Activated naive CD4-positive, alpha-beta T cell treated with anti-CD3 and anti-CD28 coated beads, Interleukin-2, amount 50 U/mL, for 16 hours (primary cell): ENCODE data around the gene RAB7B.
"Not testable (repeated sequence)": the region's sequence is repeated elsewhere in the genome, so short reads cannot be mapped to it uniquely, and the experiment has no call there.

Experiments used
- DNase-seq: peaks from one replicate; pipeline ENCODE4 v3.0.0-alpha.2; 2020

RAB7B gene, protein sequence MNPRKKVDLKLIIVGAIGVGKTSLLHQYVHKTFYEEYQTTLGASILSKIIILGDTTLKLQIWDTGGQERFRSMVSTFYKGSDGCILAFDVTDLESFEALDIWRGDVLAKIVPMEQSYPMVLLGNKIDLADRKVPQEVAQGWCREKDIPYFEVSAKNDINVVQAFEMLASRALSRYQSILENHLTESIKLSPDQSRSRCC

DNA sequence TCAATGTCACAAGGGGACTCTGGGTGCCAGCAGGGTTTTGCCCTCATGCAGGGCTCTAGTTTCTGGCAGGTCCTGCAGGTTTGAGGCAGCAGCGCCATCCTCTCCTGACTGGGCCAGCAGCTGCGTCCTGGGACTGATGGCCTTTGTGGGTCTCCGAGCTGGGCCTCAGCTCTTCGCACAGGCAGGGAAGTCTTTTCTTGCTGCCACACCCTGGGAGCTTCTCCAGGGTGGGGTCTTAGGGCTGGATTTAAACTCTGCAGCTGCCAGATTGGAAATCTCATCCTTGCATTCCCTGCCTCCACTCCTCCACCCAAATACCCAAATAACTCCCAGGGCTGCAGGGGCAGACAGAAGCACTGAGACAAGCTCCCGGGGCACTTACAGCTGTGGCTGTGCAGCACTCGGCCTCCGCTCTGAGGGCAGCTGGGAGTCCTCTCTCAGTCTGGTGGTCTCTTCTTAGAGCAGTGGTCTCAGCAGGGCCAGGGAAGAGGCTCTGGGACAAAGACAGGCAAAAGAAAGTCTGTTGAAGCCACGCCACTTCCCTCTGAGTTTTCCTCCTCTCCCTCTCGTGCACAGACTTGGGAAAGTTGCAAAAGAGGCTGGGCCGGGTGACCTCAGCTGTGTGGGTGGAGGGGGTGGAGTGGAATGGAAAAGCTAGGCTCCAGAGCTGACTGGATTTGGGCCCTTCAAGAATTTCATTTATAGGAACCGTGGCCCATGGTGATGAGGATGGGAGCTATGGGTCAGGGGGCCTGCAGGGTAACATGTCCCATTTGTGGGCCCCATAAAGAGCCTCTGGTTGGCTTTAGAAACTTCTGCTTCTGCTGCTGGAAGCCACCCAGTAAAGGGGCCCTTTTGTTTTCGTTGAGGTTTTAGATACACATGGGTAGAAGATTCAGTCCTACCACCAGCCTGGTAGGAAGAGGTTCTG, at the start of gene RAB7B:
Gene RAB7B (minus strand): TSS at position 525 of the 931 bp plus-strand sequence. CDS start 9,260 bp downstream, outside the sequence.
- no peak for DNase-seq

DNA sequence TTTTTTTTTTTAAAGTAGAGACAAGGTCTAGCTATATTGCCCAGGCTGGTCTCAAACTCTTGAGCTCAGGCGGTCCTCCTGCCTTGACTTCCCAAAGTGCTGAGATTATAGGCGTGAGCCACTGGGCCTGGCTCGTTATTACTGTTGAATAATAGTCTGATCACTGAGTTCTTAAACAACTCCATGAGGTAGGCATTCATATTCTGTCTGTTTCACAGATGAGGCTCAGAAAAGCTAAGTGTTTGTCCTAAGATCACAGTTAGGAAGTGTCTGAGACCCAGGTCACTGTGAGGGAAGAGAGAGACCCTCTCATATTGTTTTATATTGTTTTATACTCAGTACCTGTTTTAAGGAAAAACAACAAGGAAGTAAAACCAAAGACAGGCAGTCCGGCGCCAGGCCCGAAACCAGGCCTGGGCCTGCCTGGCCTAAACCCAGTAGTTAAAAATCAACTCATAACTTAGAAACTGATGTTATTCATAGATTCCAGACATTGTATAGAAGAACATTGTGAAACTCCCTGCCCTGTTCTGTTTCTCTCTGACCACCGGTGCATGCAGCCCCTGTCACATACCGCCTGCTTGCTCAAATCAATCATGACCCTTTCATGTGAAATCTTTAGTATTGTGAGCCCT, 49.2 kb upstream of the RAB7B start:
- not testable (repeated sequence) for DNase-seq

DNA sequence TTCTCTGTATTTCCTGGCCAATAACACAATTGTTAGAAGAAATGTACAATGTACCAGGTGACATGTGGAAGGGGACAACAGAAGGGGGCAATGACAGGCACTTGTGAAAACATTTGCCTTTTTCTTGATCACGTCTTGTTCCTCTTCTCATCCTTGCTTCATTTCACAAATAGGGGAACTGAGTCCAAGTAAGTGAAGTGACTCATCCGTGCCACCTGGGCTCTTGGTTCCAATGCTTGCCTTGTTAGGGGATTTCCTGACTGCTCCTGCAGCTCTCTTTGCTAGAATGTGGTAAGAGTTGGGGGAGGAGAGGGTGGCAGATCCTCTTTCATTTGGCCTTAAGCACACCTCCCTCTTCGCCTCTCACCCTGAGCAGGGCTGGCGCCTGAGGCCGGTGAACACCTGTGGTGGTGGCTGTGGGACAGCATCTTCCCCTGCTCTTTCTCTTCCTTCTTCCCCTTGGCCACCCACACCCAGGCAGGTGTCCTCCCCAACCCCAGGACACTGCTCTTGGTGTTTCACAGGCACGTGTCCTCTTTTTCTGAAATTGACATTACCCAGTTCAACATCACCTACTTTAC, 47.5 kb upstream of the RAB7B start:
- DNase-seq = peak; percentile 50

DNA sequence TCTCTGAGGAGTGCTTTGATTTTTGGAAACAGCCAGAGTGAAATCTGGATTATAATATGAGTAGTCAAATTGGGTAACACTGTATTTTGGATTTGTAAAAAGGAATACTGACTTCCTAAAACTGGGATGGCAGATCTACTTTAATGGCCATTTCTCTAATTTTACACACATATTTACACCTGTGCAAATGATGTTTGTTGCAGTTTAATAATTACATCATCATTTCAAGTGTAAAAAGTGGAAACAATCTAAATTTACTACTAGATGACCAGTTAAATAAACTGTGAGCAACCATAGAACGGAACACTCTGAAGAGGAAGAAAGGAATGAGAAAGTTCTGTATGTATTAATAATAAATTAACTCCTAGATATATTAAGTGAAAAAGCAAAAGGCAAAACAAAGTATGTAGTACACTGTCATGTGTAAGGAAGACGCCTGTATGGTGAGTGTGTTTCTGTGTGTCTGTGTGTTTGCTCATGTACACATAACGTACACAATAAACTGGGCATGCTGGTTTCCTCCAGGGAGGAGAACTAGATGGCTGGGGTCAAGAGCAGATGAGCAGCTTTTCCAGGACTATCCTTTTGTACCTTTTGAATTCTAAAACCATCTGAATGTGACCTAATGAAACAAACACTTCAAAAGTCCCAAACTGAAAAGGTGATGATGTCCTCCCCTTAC, 46.9 kb upstream of the RAB7B start:
- no peak for DNase-seq

DNA sequence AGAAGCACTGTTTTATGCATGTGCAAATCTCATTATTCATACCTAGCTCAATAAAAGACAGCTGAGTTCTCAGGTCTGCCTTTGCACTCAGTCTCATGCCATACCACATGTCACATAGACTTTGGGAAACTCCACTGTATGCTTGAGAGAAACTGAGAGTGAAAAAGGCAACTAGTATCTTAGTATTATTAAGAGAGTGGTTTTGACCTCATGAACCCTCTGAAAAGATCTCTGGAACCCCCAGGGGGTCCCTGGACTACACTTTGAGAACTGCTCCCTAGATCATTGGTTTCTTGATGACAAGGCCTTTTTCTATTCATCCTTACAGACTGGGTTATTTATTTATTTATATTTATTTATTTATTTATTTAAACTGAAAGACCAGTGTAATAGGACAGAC, 46.1 kb upstream of the RAB7B start:
- DNase-seq = no peak

DNA sequence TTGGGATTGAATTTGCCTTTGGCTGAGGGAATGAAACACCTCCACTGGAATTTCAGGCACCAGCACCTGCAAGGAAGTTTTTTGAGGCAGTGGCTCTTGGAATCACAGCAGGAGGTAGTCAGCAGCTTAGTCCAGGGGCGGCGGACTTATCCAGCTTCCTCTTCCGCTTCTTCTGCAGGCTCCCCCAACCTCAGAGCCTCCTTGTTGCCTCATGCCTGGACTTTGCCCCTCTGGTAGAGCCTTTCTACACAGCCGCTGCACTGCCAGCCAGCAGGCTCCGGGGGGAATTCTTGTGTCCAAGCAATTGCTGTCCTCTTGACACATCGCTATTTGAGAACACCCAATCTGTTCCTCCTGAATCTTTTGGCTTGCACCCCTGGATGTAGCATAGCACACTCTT, 45.4 kb upstream of the RAB7B start:
- DNase-seq = no peak

DNA sequence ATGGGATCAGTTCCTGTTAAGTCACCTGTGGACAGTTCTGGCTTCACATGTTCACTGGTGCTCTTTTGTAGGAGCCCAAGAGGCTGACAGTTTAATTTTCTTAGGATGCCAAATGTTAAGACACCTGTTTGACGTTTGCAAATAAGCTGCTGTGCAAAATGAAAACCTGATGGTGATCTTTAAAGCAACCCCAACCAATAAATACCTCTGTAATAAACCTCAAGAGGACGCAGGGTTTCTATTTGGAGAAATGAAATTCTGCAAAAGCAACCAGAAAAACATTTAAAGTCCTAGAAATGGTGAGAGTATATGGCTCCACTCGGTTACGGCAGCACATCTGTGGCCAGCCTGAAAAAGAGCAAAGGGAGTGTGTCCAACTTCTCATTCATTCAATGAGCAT, 44.1 kb upstream of the RAB7B start:
- DNase-seq = no peak

DNA sequence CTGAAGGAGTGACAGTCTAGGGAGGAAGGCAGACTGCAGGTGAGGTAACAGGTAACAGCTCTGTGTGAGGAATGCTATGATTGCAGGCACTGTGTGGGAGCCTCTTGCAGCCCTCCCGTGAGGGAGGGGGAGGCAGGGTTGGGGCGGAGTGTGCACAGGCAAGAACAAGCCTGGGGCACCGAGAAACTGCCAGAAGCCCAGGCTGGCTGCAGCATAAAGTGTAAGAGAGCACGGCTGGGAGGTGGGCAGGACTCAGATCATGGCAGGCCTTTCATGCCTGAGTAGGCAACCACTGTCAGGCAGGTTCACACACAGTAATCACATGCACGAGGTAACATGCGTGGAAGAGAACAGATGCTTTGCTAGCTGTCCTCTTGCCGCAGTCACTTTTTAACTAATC, 38.4 kb upstream of the RAB7B start:
- no peak for DNase-seq

DNA sequence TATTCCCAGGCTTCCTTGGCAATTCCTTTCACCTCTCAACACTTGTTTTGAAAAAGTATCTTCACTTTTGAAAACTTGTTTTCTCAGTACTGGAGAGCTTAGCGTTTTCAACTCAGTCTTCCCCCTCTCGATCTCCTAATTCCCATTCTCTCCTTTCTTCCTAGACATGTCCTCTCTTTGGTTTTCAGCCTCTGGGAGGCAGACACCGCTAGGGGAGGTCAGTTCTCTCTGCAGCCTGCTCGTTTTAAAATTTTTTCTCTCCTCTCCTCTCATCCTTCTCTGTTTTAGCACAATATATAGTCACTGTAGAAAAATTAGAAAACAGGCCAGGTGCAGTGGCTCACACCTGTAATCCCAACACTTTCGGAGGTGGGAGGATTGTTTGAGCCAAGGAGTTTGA, 37.1 kb upstream of the RAB7B start:
- no peak for DNase-seq

DNA sequence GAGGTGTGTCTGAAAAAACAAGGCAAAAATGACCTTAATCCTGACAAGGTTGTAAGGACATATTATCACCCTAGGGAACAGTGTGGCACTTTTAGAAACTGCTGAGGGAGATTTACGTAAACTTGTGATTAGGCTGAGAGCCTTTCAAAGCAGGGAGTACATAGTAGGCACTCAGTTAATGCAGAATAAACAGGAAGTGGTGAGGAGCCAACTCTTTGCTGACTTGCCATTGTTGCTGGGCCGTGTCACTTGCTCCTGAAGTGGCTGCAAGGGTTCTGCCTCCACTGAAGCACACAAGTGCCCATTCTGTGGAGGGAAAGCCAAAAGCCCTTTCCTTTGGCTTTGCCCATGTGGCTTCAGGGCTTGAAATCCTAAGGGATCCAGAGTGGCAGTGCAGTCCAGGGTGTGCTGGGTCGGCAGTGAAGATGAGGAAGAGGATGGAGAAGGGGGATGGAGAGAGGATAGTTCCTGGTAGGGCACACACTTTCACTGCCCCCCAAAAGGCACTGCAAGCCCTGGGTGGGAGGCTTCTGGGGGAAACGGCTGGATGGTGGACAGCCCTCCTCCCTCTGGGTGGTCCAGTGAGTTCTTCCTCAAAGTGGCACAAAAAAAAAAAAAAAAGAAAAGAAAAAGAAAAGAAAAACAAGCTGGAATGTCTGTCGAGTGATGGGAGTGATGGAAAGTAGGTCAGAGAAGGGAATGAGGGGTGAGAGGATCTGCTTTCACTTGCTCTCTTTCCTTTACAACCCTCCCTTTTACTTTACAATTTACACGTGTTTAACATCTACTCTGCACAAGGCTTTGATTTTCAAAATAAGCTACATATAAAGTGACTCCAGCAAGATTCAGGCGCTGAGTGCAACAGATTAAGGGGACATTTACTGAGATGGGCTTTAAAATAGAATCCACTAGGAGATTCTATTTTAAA, 36.1 kb upstream of the RAB7B start:
- DNase-seq = no peak

DNA sequence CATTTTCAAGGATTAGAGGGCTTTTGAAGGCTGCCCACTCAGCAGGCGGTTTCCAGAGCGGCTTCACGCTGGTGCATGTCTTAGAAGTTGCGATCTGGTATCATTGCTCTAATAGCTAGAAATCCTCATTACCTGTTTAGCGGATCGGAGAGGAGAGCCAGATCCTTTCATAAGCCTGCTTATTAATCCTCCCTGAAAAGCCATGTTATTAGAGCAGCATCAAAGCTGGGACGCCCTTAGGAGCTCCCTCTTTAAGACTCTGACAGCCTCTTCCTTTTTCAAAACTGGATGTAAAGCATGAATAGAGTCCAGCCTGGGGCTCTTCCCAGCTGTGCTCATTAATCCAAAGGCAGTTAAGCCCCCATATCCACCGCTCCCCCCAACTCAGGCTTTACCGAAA, 34.4 kb upstream of the RAB7B start:
- no peak for DNase-seq

DNA sequence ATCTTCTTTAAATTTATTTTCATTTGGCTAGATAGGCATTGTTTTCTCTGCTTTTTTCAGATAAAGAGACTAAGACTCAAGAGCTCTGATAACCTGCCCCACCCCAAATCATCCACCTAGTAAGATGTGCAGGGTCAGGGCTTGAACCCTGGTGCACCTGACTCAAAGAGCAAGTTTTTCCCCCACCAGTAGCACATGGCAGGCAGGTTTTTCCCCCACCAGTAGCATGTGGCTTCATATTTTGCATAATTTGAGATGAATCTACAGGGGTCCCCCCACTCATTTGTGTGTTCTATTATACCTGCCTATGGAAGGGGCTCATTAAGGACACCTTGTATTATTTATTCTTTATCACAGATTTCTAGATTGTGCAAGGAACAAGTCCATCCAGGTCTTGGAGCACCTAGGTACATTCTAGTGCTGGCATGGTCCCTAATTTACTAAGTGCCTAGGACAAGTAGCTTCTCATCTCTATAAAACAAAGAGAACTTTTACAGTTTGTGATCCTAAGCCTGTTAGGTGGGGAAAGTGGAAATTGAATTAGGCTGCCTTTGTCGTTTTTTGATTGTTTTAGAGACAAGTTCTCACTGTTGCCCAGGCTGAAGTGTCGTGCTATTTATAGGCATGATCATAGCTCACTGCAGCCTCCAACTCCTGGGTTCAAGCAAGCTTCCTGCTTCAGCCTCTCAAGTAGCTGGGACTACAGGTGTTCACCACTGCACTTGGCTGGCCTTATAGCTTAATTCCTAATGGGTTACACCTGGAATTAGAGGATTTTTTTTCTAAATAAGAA, 33.7 kb upstream of the RAB7B start:
- no peak for DNase-seq

DNA sequence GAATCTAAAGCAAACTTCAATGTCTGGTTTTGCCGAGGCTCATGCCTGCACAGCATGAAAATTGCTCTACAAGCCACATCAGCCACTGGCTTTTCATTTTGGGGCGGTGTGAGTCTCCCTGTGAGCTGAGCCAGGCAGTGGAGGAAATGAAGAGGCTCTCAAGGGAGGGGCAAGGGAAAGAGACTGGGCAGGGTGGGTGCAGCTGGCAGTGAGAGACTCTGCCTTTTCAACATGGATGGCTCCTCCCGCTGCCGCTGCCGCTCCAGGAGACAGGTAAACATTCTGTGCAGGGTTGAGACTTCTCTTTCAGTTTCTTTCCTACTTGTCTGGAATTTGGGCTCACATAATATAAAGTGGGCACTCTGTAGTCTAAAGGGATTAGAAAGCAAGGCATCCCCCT, 31.8 kb upstream of the RAB7B start:
- no peak for DNase-seq

DNA sequence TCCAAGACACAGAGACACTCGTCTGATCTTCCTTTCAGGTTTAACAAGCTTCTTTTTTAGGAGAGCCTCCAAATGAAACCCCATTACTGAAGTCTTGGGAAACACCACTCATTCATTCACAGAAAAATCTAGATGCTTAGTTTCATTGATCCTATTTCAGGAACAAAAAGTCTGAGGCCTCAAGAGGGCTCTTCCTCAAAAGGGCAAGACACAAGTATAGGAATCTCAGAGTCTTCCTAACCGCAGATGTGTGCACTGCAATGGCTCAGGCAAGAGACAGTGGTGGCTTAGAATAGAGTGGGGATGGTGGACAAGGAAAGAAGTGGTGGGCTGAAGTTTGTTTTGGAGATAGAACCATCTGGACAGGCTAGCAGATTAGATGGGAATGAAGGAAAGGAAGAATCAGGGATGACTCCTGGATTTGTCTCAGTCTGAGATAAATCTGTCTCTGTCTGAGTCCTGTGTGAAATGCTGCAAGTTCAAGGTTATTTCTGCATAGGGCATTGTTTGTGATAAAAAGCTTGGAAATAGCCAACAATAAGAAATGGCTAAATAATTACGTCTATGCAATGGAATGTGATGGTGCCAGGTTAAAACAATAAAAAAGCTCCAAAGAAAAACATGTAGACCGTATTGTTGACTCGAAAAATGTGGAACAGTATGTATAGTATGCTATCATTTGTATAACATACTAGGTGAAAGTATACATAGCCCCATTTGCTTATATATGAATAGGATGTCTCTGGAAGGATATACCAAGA, 29.4 kb upstream of the RAB7B start:
- no peak for DNase-seq

DNA sequence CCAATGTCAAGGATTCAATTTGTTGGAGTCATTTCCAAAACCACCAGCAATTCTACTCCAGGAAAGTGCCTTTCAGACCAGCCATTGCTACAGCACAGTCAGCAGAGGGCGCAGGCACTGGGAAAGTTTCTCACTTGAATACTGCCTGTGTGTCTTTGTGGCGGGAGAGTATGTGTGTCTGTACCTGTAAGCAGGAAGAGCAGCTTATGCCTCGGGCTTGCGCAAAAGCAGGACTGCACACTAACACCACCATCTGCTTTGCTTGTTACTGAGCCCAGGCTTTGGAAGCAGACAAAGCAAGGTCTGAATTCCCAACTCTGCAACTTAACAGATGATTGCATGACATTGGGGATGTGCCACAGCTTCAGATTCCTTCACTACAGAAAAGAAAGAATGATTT, 27.5 kb upstream of the RAB7B start:
- DNase-seq = peak; percentile 64

DNA sequence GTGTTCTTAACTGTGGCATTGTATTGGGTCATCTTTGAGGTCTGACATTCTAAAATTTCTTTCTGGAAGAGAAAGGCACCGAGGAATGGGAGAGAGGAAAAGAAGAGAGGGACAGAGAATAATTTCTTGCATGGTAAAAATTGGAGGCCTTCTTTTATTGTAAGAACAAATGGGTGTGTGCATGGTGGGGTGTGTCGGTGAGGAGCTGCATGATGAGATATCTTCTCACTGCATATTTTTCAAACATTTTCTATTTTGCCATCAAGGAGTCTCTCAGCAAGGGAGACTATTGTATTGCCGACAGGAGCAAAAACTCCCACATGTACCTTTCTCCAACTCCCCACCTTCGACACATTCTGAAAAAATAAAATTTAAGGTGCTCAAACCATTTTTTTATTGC, 27.0 kb upstream of the RAB7B start:
- no peak for DNase-seq

DNA sequence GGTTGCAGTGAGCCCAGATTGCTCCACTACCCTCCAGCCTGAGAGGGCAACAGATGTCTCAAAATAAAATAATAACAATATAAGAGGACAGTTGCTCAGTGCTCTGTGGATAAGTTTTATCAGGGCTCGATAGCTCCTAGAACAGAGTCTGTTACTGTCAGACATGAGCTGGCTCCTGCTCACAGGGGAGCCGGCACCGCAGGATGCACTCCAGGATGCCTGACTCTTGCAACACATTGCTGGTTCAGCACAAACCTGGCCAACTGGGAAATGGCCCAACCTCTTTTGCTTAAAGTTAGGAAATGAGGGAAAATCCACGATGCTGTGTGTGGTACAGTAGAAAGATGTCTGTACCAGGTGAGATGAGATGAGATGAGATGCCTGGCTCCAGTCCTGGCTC, 26.3 kb upstream of the RAB7B start:
- DNase-seq = no peak

DNA sequence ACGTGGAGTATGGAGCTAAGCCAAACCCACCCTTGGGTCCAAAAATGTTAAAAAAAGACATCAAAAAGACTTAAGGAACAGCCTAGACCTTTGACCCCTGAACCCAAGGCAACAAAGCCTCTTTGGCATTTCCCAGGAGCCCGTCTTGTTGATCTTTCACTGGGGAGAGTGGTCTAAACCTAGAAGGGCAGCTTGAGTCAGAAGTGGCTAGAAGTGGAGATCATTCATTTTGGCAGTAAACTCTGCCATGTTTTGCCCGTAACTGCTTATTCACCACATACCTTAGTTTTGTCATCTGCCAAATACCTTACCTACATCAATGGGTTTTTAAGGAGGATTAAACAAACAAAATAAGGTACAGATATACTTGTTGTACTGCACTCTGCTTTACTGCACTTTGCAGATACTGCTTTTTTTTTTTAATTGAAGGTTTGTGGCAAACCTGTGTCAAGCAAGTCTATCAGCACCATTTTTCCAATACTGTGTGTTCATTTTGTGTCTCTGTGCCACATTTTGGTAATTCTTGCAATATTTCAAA, 22.2 kb upstream of the RAB7B start:
- DNase-seq = no peak

DNA sequence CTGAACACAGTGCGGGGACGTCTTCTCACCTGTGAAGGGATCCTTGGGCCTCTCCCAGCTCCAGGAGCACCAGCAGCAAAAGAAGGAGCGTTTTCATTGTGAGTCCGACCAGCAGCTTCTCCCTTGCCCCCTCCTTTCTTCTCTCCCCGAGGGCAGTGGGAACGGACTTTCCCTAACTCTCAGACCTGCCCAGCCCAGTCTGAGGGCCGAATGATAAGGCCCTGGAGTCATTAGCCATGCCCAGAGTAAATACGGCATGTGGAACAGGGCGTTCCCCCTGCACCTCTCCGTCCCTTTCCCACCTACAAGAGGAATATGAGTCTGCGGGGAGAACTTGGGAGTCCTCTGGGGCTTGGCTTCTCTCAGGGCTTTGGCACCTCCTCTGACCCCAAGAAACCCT, 20.5 kb upstream of the RAB7B start, which contains the start of gene CTSE:
Gene CTSE (minus strand): TSS at position 201 of the 400 bp plus-strand sequence. CDS start 104 bp downstream, at position 97.
- no peak for DNase-seq

DNA sequence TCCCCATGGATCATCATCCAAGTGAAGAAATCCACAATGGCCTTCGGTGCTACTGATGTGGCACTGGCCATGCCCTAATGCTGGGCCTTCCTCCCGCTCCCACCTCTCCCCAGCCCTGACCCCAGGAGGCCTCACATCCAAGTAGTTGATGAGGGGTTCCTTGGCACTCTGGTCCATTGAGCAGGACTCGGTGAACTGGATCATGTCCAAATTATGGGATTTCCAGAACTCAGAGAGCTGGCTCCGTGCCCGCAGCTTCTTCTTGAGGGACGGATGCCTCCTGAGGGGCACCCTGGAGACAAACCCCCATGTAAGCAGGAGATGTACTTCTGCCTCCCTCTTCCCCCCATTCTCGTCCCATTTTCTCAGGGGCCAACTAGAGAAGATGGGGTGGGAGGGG, 19.6 kb upstream of the RAB7B start:
- no peak for DNase-seq
